CD4-positive, alpha-beta T cell treated with Interleukin-4 for 4 hours (primary cell): ENCODE data around the gene CATSPER3.

ENCODE experiments used
- DNase-seq: peaks from one replicate; pipeline ENCODE4 v3.0.0-alpha.2; 2020

The CATSPER3 gene

DNA sequence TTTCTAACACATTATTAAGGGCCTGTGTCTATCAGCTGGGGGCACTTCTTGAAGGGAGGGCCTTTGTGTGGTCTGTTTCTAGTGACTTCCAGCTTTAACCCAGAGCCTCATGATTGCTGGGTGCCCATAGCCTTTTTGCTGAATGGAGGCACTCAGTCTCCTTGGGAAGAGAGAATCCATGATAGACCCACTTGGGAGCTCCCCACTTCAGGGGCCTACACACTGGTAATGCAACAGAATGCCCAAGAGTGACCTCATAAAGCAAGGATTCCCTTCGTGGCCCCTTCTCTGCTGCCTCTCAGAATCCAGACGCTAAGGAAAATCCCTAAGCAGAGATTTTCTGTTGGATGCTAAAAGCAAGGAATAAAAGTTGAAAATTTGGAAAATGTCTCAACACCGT lies at the start of gene CATSPER3:
TSS of gene CATSPER3 (plus strand) at position 301 of the 400 bp plus-strand sequence. CDS start at position 386, 85 bp downstream.
- no peak for DNase-seq

- no peak for DNase-seq
These were observed 48.8 kb upstream of the CATSPER3 start for GRCh38 chr5:134918861-134919260.

DNA sequence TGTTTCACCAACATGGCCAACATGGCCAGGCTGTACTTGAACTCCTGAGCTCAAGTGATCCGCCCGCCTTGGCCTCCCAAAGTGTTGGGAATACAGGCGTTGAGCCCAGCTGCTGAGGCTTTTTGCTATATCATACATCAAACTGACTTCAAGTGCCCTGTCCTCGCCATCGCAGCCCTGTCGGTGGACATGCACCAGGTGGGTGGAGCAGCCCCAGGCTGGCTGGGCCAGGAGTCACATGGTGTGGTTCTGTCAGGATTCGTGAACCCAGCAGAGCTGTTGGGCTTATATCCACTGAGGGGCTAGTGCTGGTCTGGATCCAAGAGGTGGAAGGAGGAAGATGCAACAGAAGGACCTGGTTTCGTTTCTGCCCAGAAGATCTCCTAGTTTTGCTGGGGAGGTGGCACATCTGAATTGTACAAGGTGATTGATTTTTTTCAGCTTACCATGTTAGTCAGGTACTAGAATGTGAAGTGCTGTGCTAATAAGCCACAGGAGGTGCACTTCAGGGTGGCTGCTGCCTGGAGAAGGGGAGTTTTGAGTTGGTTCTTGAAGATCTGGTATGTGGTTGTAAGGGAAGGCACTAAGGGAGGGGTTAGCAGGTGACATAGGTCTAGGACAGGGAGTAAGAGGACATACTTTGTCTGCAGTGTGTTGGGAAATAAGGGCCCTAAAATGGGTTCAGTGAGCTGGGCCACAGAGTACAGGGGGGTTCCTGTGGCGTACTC lies 46.7 kb upstream of the CATSPER3 start:
- no peak for DNase-seq

DNA sequence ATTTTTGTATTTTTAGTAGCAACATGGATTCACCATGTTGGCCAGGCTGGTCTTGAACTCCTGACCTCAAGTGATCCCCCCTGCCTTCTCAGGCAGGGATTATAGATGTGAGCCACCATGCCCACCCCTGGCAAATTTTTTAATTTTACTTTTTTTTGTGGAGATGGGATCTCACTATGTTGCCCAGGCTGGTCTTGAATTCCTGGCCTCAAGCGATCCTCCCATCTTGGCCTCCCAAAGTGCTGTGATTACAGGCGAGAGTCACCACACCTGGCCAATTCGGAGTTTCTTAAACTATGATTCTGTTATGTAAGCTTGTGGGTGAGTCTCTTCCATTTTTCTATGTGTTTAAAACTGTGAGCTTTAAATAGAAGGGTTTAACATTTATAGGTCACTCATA lies 35.2 kb upstream of the CATSPER3 start:
- DNase-seq: no peak

DNA sequence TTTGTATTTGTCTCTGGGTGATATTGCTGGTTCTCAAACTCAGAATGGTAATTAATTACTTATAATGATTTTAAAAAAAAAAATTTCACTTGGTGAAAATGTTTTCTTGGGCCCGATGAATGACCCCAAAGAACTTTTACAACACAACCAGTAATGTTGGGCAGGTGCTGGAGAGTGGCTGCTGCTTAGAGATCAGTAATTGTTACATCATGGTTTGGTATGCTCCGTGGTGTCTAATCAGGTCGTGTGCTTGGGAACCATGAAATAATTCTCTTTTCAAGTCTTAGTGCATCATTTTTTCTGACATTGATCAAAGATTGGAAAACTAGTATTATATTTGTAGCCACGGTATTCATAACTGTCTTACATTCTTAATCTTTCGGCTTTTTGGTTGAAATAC lies 33.5 kb upstream of the CATSPER3 start:
- DNase-seq: no peak

DNA sequence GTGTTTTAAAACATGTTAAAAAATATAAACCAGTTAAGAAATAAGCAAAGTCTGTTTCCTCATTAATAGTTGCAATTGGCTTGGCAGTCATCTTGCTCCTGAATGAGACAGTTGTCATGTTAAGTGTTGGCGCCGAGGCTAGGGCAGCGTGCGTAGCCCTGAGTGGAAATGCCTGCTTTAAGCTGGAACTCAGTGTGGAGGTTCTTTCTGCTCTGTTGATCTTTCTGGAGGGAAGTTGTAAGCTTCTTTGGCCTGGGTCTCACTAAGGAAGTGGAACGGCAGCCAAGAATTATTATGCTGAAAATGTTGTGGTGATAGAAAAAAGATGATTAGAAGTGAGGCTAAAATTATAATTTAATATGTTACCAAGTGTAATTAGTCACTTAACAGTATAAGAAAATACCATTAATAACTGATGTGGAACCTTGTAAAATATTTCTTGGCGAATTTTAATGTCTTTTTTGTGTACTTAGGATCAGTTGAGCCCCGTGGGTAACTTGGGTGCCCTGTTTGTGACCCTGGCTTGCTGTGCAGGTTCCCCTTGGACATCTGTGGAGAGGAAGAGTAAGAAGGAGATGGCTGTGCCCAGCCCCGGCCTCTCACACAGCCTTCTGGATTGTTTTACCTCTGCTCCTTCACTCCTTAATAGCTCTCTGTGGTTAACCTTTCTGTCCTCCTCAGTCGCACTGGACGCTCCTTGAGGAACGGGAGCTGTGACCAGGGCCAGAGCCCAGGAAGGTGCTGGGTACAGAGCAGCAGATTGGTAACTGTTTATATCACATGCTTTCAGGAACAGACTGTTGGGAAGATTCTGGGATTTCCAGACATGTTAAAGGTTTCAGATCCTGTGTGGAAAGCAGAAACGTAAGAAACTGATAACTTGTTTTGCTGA lies 31.8 kb upstream of the CATSPER3 start:
- DNase-seq: no peak

GRCh38 chr5:134937526-134937925 lies 30.2 kb upstream of the CATSPER3 start:
- no peak for DNase-seq

DNA sequence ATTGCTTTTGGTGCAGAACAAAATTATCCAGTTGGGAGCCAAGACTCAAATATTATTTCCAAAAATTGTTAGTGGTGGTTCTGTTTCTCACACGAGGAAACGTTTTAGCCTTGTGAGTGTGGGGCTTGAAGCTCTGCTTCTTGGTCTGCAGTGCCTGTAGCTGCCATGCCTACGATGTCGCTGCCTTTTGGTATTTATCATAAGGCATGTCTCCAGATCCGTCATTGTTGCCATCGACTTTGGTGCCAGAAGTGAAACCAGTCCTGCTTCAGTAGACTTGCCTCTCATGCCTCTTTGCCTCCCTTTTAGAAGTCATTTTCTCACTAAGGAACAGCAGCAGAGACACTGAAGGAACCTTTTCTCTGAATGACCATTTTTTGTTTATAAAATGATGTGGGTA lies 29.7 kb upstream of the CATSPER3 start:
- DNase-seq: no peak

- DNase-seq: no peak
These were observed 28.2 kb upstream of the CATSPER3 start for GRCh38 chr5:134939500-134939899.

DNA sequence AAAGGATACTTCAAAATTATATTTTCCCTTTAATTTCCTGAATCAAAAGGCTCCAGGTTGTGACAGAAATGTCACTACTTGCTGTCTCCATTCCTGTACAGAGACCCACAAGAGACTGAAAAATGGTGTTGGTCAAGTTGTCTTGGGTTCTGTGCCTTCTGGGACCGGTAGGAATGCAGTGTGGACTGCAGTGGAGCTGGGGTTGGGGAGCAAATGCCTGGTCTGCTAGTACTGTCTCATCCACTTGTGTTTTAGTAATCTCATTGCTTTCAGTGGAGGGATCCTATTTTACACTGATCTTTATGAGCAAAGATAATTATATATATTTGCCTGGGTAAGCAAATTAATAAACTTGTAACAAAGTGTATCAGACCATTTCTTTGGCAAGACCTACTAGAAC lies 24.2 kb upstream of the CATSPER3 start:
- DNase-seq: no peak

GRCh38 chr5:134944630-134945029 lies 23.1 kb upstream of the CATSPER3 start:
- DNase-seq: no peak

GRCh38 chr5:134945041-134945440 lies 22.7 kb upstream of the CATSPER3 start:
- DNase-seq: no peak

GRCh38 chr5:134948911-134949310 lies 18.8 kb upstream of the CATSPER3 start:
- DNase-seq: no peak

GRCh38 chr5:134949316-134949715 lies 18.4 kb upstream of the CATSPER3 start:
- no peak for DNase-seq

- no peak for DNase-seq
These were observed 9.6 kb upstream of the CATSPER3 start for GRCh38 chr5:134957920-134958608.

GRCh38 chr5:134958755-134959154 lies 9.0 kb upstream of the CATSPER3 start:
- DNase-seq: no peak

GRCh38 chr5:134963098-134963497 lies 4.6 kb upstream of the CATSPER3 start:
- no peak for DNase-seq

GRCh38 chr5:134964359-134965270 lies 3.1 kb upstream of the CATSPER3 start:
- DNase-seq: peak; percentile 24

GRCh38 chr5:134965271-134965825 lies 2.4 kb upstream of the CATSPER3 start:
- no peak for DNase-seq

- DNase-seq: no peak
These were observed 348 bp downstream of the CATSPER3 start for GRCh38 chr5:134968055-134968454.

GRCh38 chr5:134969166-134969565 lies 1.5 kb downstream of the CATSPER3 start:
- DNase-seq: no peak

DNA sequence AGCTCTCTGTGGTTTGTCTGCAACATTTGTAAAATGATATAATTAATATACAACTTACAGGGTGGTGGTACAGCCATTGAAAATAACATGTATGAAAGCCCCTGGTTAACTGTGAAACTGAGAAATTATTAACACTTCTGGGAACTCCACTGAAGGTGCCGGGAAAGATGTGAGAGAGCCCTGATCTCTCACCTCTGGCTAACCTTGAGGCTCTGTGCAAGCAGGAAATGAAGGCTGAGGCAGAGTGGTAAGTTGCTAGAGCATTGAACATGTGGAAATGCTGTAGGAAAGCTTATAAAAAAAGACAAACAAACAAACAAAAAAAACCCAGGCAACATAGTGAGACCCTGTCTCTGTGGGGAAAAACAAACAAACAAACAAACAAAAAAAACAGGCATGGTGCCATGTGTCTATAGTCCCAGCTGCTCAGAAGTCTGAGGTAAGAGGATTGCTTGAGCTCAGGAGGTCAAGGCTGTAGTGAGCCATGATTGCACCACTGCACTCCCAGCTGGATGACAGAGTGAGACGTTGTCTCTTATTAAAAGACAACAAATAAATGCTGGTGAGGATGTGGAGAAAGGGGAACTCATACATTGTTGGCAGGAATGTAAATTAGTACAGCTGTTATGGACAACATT lies 7.5 kb downstream of the CATSPER3 start:
- DNase-seq: no peak
